NCI-H2081 treated with DMSO at 0.1 percent for 48 hours (cell line): Measurements from ENCODE around the gene VPS8.

ENCODE experiments used
- DNase-seq: peaks from one replicate; lab custom pipeline; 2025; lab: John Stamatoyannopoulos, UW

VPS8 gene

GRCh38 chr3:184811034-184811433 is 932 bp upstream of the VPS8 start:
- no peak for DNase-seq

GRCh38 chr3:184811663-184811998 is 335 bp upstream of the VPS8 start:
- DNase-seq, result no peak

DNA sequence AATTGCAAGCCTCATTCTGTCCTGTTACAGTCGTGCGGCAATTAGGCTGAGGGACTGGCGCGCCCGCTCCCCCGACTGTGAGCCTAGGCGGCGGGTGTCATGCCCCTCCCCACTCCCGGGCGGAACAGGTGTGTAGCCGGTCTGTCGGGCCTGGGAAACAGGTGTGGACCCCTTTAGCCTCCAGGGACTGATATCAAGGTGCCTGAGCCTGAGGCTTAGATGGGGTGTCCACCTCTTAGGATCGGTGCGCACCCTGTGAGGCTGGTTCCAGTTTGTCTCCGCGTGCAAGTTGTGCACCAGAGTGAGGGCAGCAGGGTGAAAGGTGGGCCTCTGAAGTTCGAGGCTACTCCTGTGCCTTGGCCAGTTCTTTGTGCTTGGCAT is 686 bp downstream of the VPS8 start:
- DNase-seq, result no peak

GRCh38 chr3:184813357-184813756 is 1.4 kb downstream of the VPS8 start:
- no peak for DNase-seq

- DNase-seq, result no peak
Observed at GRCh38 chr3:184814214-184814613, 2.2 kb downstream of the VPS8 start.

GRCh38 chr3:184815046-184815930 is 3.3 kb downstream of the VPS8 start:
- DNase-seq, result no peak

- no peak for DNase-seq
Observed at GRCh38 chr3:184816614-184817013, 4.6 kb downstream of the VPS8 start.

DNA sequence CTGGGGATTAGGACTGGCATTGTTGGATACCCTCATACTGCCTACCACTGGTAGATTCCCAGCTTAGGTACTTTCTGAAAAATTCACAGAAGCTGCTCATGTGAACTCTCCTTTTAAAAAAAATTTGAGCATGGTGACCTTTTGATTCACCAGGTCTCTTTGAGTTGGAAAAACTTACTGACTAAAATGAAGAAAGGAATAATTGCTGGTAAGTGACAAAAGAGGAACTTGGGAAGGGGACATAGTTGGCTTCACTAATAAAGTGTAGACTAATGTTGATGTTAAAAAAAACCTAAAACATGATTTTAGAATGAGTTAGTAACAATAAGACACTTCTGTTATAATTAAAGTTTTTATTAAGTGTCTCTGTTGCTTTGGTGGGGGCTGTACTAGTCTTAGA is 8.6 kb downstream of the VPS8 start:
- no peak for DNase-seq

GRCh38 chr3:184821034-184821433 is 9.1 kb downstream of the VPS8 start:
- no peak for DNase-seq

DNA sequence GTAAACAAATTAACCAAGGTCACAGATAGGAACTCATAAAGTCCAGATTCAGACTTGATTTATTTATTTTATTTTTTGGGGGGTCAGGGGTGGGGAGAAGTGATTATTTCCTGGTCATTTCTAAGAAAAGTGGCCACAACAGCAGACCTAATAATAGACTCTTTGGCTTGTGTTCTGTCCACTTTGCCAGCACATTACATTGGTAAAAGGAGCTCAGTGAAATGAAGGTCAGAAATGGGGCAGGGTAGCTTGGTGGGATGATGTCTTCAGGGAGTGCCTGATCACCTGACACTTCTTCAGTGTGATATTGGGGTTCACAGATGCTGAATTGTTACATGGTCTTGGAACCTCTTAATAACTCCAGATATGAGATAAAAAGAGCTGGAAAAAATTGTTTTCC is 10.1 kb downstream of the VPS8 start:
- DNase-seq, result no peak

- DNase-seq, result no peak
Observed at GRCh38 chr3:184822654-184823053, 10.7 kb downstream of the VPS8 start.

DNA sequence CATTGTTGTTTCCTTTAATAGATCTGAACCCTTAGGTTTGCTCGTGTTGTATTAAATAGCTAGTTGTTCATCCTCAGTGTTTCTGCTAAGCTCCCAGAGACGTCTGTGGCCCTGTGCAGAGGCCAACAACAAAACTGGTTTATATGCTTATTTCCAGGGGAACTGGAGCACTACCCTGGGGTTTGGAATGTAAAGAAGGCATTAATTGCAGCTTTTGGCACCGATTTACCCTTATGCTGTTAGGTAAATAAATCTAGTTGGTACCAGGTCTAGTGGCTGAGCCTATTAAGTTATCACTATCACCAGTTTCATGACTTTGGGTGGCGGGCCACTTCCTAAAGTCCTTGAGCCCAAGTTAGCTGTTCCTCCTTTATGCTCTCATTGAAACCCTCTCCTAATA is 12.0 kb downstream of the VPS8 start:
- DNase-seq, result no peak

GRCh38 chr3:184825121-184825820 is 13.3 kb downstream of the VPS8 start:
- DNase-seq, result no peak

- DNase-seq, result no peak
Observed at GRCh38 chr3:184827572-184827971, 15.6 kb downstream of the VPS8 start.

DNA sequence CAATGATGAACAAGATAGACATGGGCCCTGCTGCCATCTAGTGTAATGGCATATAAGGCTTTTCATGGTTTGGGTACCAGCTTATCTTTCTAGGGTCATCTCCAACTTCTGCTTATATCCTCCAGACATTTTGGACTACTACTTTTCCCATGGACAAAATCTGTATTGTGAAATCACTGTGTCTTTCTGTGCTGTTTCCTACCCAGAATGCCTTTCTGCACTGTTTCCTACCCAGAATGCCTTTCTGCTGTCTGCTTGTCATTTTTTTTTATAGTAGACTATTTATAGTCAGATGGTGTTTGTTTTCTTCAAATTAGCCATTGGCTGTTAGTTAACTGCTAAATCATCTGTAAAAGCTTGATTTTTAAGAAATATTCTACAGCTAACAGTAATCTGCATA is 20.1 kb downstream of the VPS8 start:
- no peak for DNase-seq

DNA sequence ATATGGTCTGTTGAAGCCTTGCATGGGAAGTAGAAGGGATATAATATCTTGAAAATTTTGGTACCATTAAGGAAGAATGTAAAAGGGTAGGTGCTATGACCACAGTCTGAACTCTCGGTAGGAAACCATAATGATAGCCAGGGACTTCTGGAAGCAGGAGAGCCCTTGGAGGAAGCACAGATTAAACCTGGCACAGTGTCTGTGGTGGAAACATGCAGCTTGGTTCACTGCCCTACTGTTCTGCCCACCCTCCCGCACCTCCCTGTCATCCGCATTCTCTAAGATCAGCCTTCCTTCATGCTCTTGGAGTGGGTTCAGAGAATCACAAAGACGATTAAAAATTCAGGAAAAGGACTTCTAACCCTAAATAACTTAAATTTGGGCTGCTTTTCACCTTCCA is 20.9 kb downstream of the VPS8 start:
- no peak for DNase-seq

GRCh38 chr3:184836090-184836822 is 24.3 kb downstream of the VPS8 start:
- no peak for DNase-seq

GRCh38 chr3:184842433-184842832 is 30.5 kb downstream of the VPS8 start:
- no peak for DNase-seq

DNA sequence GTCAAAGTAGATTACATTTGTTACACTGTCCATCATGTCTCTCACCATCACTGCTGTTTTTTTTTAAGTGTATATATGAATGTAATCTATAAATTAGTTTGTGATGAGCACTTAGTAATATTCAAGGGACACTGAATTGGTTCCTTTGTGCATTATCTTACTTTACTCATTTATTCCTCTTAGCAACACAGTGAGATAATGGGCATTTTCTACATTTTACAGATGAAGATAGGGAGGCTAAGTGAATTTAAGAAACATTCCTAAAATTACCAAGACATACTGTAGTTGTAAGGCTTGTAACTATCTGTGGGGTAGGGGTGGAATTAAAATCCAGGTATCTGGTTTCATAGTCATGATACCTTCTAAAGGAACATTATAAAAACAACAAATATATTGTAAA is 33.9 kb downstream of the VPS8 start:
- DNase-seq, result no peak

- DNase-seq, result no peak
Observed at GRCh38 chr3:184846496-184846895, 34.5 kb downstream of the VPS8 start.

- no peak for DNase-seq
Observed at GRCh38 chr3:184848934-184849333, 37.0 kb downstream of the VPS8 start.

DNA sequence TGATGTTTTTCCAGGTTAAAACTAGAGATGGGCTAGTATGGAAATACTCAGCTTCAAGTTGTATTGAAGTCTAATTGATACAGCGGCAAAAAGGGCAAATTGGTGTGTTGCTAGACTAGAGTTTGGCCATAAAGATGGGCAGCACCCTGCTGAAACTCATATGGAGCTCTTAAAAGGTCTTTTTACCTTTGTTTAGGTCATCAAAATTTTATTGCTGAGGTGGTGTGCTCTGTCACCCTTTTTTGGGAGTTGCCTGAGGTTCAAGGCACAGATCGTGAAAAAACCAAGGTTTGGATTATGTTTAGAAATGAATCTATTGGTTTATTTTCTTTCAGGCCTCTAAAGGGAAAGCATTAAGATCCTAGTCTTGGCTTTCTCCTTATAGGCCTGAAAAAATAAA is 38.2 kb downstream of the VPS8 start:
- no peak for DNase-seq

- no peak for DNase-seq
Observed at GRCh38 chr3:184857099-184857498, 45.1 kb downstream of the VPS8 start.
